Measurements from ENCODE around the gene OR10A7. TPM values are rescaled to one million over a fixed set of nuclear protein-coding genes. Genes with fewer than 3 reads are reported as not detected.
"Not testable (repeated sequence)": the region's sequence is repeated elsewhere in the genome, so short reads cannot be mapped to it uniquely, and the experiment has no call there.

Gene OR10A7, protein sequence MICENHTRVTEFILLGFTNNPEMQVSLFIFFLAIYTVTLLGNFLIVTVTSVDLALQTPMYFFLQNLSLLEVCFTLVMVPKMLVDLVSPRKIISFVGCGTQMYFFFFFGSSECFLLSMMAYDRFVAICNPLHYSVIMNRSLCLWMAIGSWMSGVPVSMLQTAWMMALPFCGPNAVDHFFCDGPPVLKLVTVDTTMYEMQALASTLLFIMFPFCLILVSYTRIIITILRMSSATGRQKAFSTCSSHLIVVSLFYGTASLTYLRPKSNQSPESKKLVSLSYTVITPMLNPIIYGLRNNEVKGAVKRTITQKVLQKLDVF
- total RNA-seq (not detected), polyA plus RNA-seq (not detected)
- long read RNA-seq, donor 1 = 0 reads
- long read RNA-seq, donor 2 = 0 reads
- long read RNA-seq, donor 3 = 0 reads
- long read RNA-seq, donor 4 = 0 reads
- long read RNA-seq, donor 5 = 0 reads
- long read RNA-seq, donor 6 = 0 reads
- long read RNA-seq, donor 7 = 0 reads
- long read RNA-seq, donor 8 = 0 reads
- long read RNA-seq, donor 9 = 0 reads
- long read RNA-seq, donor 10 = 0 reads

DNA sequence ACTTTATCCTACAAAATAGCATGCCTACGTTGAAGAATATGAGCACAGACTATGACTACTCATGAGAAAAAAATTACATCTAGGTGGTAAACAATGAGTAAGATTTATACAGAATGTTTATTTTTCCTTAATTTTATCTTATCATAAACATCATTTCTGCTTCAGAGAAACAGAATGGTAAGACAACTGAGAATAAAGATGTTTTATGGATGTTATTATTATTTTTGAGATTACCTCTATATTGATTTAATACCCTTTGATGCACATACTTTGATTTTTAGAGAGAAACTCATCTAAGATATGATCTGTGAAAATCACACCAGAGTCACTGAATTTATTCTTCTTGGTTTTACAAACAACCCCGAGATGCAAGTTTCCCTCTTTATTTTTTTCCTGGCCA, at the start of gene OR10A7:
Gene OR10A7, plus strand, starts transcription at position 301 of the 400 bp plus-strand sequence. Its CDS starts 0 bp downstream, at position 301.
- Histone ChIP-seq H3K36me3 (replicated peaks in 1 of 2) (no peaks in the 10 kb centered on the region), H3K27me3 (no peaks in the 10 kb centered on the region), H3K27ac (no peak within 1 kb of the TSS), H3K4me1 (replicated peaks in 1 of 2) (no peaks in the 10 kb centered on the region), H3K9me3 (replicated peaks in 1 of 3) (no peaks in the 10 kb centered on the region), H3K4me3 (no peak within 1 kb of the TSS)
- TF ChIP-seq POLR2A (IDR thresholded peaks at IDR 0.05) (no peak), CTCF (IDR thresholded peaks at IDR 0.05) (no peak)
- DNase-seq = no peak
- intact Hi-C loops (cut with DNase I) = no loop called here
- WGBS, 4 donors = 75 to 89% (median 80%) methylated on average over 2 of the region's 2 CpGs

GRCh38 chr12:55171445-55171844, 49.4 kb upstream of the OR10A7 start:
- no peak for DNase-seq
- no peaks in the 10 kb centered on the region for H3K36me3 ChIP-seq (replicated peaks in 1 of 2)
- intact Hi-C loops (cut with DNase I) = no loop called here
- H3K9me3 ChIP-seq (replicated peaks in 1 of 3) = no peaks in the 10 kb centered on the region
- H3K27ac ChIP-seq = no peak overlapping the region
- no peaks in the 10 kb centered on the region for H3K4me1 ChIP-seq (replicated peaks in 1 of 2)
- H3K27me3 ChIP-seq = no peaks in the 10 kb centered on the region
- whole genome bisulfite sequencing, 4 donors = 76 to 83% (median 80%) methylated on average over 2 of the region's 2 CpGs
- no peak overlapping the region for H3K4me3 ChIP-seq
- TF ChIP-seq CTCF (IDR thresholded peaks at IDR 0.05) = no peak
- no peak for TF ChIP-seq POLR2A (IDR thresholded peaks at IDR 0.05)

- H3K27ac ChIP-seq; H3K36me3 ChIP-seq (replicated peaks in 1 of 2); DNase-seq: not testable (repeated sequence)
Observed at GRCh38 chr12:55171846-55172245, 49.0 kb upstream of the OR10A7 start.

GRCh38 chr12:55172686-55173085, 48.1 kb upstream of the OR10A7 start:
- no peaks in the 10 kb centered on the region for H3K9me3 ChIP-seq (replicated peaks in 1 of 3)
- no peak for DNase-seq
- no peak overlapping the region for H3K4me3 ChIP-seq
- H3K36me3 ChIP-seq (replicated peaks in 1 of 2) = no peaks in the 10 kb centered on the region
- intact Hi-C loops (cut with DNase I) = no loop called here
- TF ChIP-seq CTCF (IDR thresholded peaks at IDR 0.05) (no peak), POLR2A (IDR thresholded peaks at IDR 0.05) (no peak)
- no peaks in the 10 kb centered on the region for H3K27me3 ChIP-seq
- H3K4me1 ChIP-seq (replicated peaks in 1 of 2) = no peaks in the 10 kb centered on the region
- WGBS, 4 donors = 14 to 44% (median 38%) methylated on average over 1 of the region's 1 CpG
- no peak overlapping the region for H3K27ac ChIP-seq

More at GRCh38 chr12:55171846-55172245, 49.0 kb upstream of the OR10A7 start:
- H3K4me1 ChIP-seq (replicated peaks in 1 of 2); H3K27me3 ChIP-seq; H3K4me3 ChIP-seq; H3K9me3 ChIP-seq (replicated peaks in 1 of 3); intact Hi-C loops (cut with DNase I): not testable (repeated sequence)
- WGBS, 4 donors = 67 to 78% (median 73%) methylated on average over 2 of the region's 2 CpGs

Measured in adrenal gland (tissue), 19 donors.